Endometrial microvascular endothelial cells (primary cell): ENCODE measurements around the gene RIMBP2. TPM values are rescaled to one million over a fixed set of nuclear protein-coding genes. Genes with fewer than 3 reads are reported as not detected.

Source experiments
- in situ Hi-C: cut with HindIII; loops from 2 replicates; pipeline ENCODE4 v1.10.0; 2017; ENCODE audit warnings: low sequenced_read_pairs, low pct_unique_long_range_greater_than_20kb; ENCODE audit errors: inconsistent ontology term
- total RNA-seq: library from RNA; depleted of rRNA; stranded (reverse); fragments of >200 nt; gene quantifications from one replicate; pipeline ENCODE4 v1.2.3, GENCODE V29; 2015; ENCODE audit errors: inconsistent ontology term

Gene RIMBP2
- total RNA-seq, 1 donor from 2014 or later = not detected

DNA sequence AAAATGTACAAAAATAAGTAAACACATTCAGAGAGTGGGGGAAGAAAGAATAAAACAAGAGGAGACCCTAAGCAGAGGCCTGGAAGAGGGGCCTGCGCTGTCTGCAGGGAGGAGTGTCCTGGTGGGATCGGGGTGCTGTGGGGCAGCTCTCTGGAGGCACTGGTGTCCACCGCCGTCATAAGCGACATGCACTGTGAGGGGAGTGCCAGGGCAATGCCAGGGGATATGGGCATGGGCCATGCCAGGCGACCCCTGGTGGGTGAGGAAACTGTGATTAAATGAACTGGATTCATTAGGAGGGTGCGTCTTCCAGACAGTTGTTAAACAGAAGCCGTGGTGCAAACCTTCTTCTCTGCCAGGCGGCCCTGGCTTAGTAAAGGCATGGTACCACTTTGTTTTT lies 261.8 kb downstream of the RIMBP2 start:
- in situ Hi-C loops = no loop called here

GRCh38 chr12:130452546-130452945 lies 263.6 kb downstream of the RIMBP2 start:
- in situ Hi-C loops = no loop called here

GRCh38 chr12:130451001-130451930 lies 264.8 kb downstream of the RIMBP2 start:
- in situ Hi-C loops = no loop called here

DNA sequence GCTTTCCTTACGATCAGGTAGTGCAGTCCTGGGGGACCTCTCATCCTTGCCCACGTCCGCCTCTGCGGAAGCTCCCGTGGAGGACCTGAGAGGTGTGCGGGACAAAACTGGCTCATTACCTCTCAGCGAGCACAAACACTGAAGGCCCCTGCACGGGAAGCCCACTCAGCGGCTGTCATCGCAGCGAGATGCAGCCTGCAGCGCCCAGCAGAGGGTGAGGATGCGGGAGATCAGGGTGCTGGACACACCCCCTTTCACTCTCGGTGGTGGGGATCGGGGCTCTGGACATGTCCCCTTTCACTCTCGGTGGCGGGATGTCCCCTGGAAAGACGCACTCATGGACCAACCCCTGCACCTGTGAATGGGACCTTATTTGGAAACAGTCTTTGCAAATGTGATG lies 266.8 kb downstream of the RIMBP2 start:
- in situ Hi-C loops = no loop called here

DNA sequence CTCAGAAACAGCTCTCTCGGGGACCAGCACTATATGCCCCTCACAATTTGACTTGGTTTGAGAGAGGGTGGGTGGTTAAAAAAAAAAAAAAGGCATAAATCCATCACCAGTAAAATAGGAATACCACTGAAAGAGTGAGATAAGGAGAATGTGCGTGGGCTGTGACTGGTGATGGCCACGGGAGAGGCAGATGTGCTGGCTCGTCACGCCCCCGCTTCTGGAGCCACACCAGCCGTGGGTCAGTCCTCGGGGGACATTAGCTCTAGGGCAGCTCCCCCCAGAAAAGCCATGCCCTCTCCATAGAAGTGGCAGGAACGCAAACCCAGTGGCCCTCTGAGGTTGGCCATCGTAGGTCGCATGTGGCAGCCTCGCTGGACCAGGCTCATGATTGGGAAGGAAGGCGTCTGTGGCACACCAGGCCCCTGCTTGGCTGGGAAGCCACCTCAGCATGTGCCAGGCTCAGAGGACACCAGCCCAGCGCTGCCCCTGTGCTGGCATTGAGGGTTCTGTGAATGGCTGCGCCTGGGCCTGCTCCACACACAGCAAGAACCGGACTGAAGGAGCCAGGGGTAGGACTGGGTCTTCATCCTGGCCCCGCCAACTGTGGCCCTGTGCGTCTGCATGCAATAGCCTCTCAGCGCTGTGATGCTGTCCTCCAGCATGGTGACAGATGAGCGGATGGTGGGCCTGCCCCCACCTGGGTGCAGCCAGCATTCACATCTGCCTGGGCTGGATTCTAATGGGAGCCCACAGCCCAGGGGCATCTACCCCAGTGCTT lies 267.9 kb downstream of the RIMBP2 start:
- in situ Hi-C loops = no loop called here

DNA sequence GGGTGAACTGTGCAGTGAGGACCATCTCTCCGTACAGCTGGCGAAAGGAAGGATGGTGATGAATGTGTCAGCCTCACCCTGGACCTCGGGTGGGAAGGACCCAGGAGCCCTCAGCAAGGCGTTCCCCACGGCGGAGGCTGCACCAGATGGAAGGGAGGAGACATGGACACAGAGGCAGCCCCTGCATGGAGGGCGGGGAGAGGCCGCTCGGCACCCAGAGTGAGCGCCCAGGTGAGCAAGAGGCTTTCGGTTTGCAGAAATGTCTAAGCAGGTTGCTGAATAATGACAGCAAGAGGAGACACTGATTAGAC lies 268.5 kb downstream of the RIMBP2 start:
- in situ Hi-C loops = no loop called here

- in situ Hi-C loops = no loop called here
These were observed 269.0 kb downstream of the RIMBP2 start for GRCh38 chr12:130446846-130447654.

- in situ Hi-C loops = no loop called here
These were observed 271.1 kb downstream of the RIMBP2 start for GRCh38 chr12:130444986-130445385.

DNA sequence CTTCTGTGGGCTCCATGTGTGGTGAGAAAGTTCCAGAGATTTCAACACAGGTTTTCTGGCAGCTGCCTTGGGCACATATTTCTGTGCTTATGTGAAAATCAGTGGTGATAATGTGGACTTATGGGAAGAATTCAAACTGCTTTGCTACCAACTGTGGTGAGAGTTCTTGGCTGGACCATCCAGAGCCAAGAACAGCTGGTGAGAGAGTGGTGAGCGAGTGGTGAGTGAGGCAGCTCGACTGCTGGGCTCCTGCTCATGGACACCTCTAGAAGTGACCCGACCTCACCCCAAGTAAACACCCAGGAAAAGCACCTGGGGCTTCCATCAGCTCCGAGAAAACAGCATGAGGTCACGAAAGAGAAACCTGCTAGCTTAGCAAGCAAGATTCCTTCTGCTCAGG lies 272.0 kb downstream of the RIMBP2 start:
- in situ Hi-C loops = no loop called here

DNA sequence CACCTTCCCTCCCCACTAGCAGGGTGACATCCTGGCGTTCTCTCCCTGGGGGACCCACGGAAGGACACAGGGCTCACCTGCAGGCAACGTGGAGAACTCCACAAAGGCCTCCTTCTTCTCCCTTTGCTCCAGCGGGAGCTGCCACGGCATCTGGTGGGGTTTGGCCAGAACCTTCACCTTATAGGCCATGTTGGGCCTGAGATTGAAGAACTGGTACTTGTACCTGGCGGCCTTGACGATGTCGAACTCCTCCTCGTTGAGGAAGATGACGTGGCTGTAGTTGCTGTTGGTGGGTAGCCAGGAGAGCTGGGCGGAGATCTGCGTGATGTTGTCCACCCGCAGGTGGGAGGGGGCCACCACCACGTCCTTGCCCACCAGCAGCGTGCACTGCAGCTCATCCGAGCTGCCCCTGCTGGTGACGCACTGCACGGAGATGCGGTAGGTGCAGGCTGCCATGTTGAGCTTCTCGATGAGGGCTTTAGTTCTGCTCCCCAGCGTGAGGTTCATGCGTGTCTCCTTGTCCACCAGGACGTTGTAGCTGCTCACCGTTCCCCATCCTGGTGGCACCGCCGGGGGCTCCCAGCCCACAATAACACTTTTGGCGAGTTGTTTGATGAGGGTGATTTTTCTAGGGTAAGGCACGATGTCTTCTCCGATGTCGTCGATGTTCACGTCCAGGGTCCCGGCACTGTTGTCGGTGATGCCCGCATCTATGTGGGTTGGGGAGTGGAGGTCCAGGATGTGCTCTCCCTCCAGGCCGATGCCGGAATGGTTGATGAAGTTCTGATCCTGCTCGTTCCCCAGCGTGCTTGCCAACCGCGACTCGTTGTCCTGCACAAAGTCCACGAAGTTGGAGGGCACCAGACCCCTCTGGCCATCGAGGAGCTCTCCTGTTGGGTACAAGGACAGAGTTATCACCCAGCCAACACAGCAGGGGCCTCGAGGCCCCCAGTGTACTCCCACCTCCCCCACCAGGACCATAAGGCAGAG lies 274.0 kb downstream of the RIMBP2 start:
- in situ Hi-C loops = no loop called here

- in situ Hi-C loops = no loop called here
These were observed 275.6 kb downstream of the RIMBP2 start for GRCh38 chr12:130440411-130441080.

DNA sequence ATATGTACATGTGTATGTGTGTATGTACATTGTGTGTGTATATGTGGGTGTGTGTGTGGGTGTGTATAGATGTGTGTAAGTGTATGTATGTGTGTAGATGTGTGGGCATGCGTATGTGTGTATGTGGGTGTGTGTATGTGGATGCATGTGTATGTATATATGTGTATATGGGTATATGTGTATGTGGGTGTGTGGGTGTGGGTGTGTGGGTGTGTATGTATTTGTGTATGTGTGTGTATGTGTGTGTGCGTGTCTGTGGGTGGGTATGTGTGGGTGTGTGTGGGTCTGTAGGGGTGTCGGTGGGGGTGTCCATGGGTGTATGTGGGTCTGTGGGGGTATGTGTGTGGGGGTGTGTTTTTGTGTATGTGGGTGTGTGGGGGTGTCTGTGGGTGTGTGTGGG lies 276.8 kb downstream of the RIMBP2 start:
- in situ Hi-C loops = no loop called here

DNA sequence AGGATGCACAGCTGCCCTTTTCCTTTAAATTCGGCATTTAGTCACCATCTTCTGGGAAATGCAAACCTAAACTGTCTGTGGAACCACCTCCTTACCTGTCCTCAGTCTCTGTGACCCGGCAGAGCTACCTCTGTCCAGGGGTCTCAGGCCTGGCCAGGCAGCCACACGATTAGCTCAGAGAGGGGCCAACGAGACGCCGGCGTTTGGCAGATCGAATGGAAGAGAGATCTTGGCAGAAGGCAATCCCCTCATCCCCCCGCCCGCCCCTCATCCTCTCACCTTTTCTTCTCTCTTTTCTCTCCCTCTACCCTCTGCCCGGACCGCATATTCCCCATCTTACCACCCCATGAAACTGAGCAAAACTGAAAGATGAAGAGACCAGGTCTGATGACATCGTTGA lies 277.4 kb downstream of the RIMBP2 start:
- in situ Hi-C loops = no loop called here

GRCh38 chr12:130438243-130438620 lies 277.9 kb downstream of the RIMBP2 start:
- in situ Hi-C loops = no loop called here

- in situ Hi-C loops = no loop called here
These were observed 278.4 kb downstream of the RIMBP2 start for GRCh38 chr12:130437555-130438242.

DNA sequence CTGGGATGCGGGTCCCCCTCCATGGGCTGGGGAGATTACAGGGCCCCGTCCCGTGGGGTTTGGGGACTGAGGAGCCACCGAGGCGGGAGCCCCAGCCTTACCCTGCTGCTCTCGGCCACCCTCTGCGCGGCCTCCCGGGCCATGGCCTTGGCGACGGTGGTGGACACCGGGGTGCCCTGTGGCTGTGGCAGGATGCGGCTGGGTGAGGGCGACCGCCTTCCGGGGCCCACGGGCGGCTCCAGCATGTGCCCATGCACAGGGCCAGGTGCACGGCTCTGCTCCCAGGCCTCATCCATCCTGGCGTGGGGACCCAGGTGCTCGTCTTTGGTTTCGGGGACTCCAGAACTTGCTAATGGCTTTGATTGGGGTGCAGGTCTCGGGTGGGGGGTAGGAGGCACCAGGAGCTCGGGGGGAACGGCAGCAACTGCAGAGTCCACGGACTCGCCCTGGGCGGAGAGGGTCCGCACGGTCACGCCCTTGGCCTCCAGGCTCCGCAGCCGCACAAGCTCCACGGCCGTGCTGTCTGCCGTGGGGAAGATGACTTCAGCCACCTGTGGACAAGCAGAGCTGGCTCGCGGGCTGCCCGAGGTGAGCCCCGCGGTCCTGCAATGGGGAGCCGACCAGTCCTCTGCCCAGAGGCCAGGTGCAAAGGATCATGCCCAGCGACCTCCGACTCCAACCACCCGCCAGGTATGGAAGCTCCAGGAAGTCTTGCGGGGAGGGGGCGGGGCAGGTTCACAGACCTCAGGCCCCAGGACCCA lies 279.2 kb downstream of the RIMBP2 start:
- in situ Hi-C loops = no loop called here

- in situ Hi-C loops = no loop called here
These were observed 280.3 kb downstream of the RIMBP2 start for GRCh38 chr12:130435826-130436225.
